Head of caudate nucleus (tissue), 42 donors: ENCODE measurements around the gene S100P.

Experiments used
- DNase-seq, 42 donors: peaks; one replicate each; pipeline versions ENCODE4 v3.0.0 to v3.0.0-alpha.2; 2020 to 2021; ENCODE audit warnings: mixed read lengths in 7 of 42
- intact Hi-C: fragments of 100-400 bp; cut with DNase I; formaldehyde crosslinking; loops from one replicate; pipeline ENCODE4 v1.15.0; 2022

The S100P gene

DNA sequence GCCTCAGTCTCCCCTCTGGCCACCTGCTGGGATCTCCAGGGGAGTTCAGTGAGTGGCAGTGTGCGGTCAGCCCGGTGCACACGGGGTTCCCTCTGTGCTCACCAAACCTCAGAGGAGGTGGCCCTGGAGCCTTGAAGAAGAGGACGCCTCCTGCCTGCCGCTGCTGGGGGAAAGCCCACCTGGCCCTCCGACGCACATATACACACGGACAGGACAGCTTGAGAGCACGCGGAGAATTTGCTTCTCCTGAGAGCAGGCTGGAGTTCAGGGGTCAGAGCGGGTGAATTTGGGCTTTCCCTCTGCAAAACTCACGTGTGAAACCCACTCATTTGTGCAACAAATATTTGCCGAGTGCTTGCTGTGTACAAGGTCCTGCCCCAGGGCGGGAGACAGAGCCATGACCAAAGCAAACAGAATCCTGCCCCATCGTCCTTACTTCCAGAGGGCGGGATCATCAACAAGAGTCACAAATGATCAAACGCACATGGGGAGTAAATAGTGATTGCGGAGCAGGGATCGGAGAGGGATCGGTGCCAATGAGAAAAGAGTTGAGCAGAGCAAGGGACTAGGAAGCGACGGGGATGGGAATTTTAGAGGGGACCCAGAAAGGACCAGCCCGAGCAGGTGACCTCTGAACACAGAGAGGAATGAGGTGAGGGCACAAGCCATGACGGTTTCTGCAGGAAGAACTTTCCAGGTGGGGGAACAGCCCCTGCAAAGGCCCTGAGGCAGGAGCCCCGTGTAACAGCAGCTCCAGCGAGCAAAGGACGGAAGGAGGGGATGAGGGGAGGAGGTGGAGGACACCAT is 39.9 kb downstream of the S100P start:
- intact Hi-C loops: no loop called here
- peak in 4 of 42 donors; percentile 11 to 42 (median 18) for DNase-seq

DNA sequence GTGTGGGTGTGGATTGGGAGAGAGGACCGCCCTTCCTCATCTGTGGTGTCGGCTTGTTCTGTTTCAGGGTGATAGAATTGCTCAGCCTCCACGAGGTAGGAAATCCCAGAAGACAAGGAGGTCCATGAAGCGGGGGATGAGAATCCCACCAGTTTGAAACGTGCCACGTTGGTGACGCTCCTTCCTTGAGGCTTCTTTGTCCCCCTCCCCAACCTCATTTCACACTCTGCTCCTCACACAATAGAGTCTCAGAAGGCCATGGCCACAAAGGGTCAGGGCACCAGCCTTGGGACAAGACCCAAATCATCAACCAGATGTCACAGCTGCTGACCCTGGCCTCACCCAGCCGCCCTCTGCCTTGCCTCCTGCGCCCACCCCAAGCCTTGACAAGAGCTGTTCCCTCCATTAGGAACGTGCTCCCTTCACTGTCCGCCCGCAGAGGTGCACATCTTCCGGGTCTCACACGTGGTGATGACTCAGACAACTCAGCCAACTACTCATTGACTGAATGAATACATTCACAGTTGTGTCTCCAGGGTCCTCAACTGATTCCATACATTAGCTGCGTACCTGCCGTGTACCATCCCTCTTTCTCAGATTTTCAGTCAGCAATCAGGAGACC is 40.6 kb downstream of the S100P start:
- DNase-seq: peak in 3 of 42 donors; percentile 13 to 62 (median 18)
- intact Hi-C loops: no loop called here

DNA sequence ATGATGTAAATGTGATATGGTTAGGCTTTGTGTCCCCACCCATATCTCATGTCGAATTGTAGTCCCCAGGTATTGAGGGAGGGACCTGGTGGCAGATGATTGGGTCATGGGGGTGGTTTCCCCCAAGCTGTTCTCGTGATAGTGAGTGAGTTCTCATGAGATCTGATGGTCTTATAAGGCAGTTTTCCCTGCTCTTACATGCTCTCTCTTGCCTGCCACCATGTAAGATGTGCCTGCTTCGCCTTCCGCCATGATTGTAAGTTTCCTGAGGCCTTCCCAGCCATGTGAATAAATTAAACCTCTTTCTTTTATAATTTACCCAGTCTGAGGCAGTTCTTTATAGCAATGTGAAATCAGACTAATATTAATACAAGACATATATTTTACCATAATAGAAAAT is 46.2 kb downstream of the S100P start:
- intact Hi-C loops: no loop called here
- no peak for DNase-seq

DNA sequence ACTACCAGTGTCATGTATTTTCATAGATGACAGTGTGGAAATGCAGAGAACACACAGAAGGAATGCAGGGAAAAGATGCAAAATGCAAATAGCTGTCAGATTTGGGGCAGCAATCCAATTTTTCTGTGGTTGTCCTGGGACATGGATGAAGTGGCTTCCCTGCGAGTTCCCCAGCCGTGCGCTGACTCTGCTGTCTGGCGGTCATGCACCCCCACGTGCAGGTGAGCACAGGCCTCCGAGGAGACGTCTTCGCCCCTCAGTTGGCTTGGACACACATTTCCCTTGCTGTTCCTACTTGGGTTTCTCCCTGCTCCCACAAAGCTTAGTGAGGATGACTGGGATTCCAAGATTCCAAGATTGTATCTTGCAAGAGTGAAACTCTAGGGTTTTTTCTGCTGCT is 46.7 kb downstream of the S100P start:
- no peak for DNase-seq
- intact Hi-C loops: no loop called here

DNA sequence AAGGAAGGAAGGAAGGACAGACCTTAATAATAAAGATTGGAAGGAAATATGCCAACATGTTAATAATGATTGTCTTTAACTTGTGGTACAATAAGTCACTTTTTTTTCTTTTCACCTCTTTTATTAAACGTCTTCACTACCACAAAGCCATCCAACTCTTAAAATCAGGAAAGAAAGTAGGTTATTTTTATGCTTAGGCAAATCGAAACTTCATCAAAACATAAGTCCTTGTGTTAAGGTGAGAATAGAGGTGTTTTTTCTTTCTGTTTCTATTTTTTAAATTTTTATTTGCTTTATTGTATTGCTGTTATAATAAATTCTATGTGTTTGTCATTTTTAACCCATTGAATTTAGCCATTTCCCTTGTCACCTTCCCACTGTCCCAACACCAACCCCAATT is 48.8 kb downstream of the S100P start:
- intact Hi-C loops: no loop called here
- no peak for DNase-seq

DNA sequence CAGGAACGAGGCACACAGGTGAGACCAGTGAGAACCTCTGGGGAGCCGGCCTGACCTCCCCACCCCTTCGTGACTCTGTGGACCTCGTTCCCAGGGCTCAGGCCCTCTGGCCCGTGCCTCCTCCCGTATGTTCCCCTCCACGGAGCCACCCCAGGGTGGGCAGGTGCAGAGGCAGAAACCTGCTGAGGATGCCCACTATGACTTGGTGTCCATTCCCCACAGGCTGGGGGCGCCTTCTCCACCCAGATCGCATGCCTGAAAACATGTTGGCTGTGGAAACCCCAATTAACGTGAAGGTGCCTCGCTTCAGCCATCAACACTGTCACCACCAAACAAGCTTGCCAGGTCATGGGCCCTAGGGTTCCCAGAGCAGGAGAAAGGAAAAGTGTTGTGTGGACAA is 49.3 kb downstream of the S100P start:
- intact Hi-C loops: no loop called here
- no peak for DNase-seq
